ENCODE results near the gene NOCT.
"Not testable (repeated sequence)": the region's sequence is repeated elsewhere in the genome, so short reads cannot be mapped to it uniquely, and the experiment has no call there.

Gene NOCT

GRCh38 chr4:138992676-138993075, 22.9 kb upstream of the NOCT start:
- FAIRE-seq: no peak
- DNase-seq (ENCODE audit: insufficient read length, low spot score): no peak
- no peak for TF ChIP-seq CTCF (IDR thresholded peaks at IDR 0.05; ENCODE audit: insufficient read depth, missing control alignments)

GRCh38 chr4:138996090-138996489, 19.5 kb upstream of the NOCT start:
- TF ChIP-seq CTCF (IDR thresholded peaks at IDR 0.05; ENCODE audit: insufficient read depth, missing control alignments): no peak
- no peak for DNase-seq (ENCODE audit: insufficient read length, low spot score)
- FAIRE-seq: no peak

GRCh38 chr4:138999666-139000065, 15.9 kb upstream of the NOCT start:
- no peak for TF ChIP-seq CTCF (IDR thresholded peaks at IDR 0.05; ENCODE audit: insufficient read depth, missing control alignments)
- FAIRE-seq: no peak
- DNase-seq (ENCODE audit: insufficient read length, low spot score): no peak

GRCh38 chr4:139000134-139000533, 15.4 kb upstream of the NOCT start:
- not testable (repeated sequence) for DNase-seq (ENCODE audit: insufficient read length, low spot score); FAIRE-seq

GRCh38 chr4:139001430-139001829, 14.2 kb upstream of the NOCT start:
- not testable (repeated sequence) for DNase-seq (ENCODE audit: insufficient read length, low spot score); FAIRE-seq

GRCh38 chr4:139003668-139004067, 11.9 kb upstream of the NOCT start:
- not testable (repeated sequence) for DNase-seq (ENCODE audit: insufficient read length, low spot score); FAIRE-seq

- no peak for FAIRE-seq
- TF ChIP-seq CTCF (IDR thresholded peaks at IDR 0.05; ENCODE audit: insufficient read depth, missing control alignments): no peak
- no peak for DNase-seq (ENCODE audit: insufficient read length, low spot score)
Observed at GRCh38 chr4:139005774-139006173, 9.8 kb upstream of the NOCT start.

GRCh38 chr4:139007640-139008039, 7.9 kb upstream of the NOCT start:
- TF ChIP-seq CTCF (IDR thresholded peaks at IDR 0.05; ENCODE audit: insufficient read depth, missing control alignments): no peak
- DNase-seq (ENCODE audit: insufficient read length, low spot score): no peak
- no peak for FAIRE-seq

- DNase-seq (ENCODE audit: insufficient read length, low spot score): not testable (repeated sequence)
Observed at GRCh38 chr4:139008278-139008677, 7.3 kb upstream of the NOCT start.

GRCh38 chr4:139009702-139010101, 5.9 kb upstream of the NOCT start:
- TF ChIP-seq CTCF (IDR thresholded peaks at IDR 0.05; ENCODE audit: insufficient read depth, missing control alignments): no peak
- no peak for DNase-seq (ENCODE audit: insufficient read length, low spot score)
- FAIRE-seq: no peak

More at GRCh38 chr4:139008278-139008677, 7.3 kb upstream of the NOCT start:
- FAIRE-seq: not testable (repeated sequence)

Measured in D721Med (cell line).